ENCODE results near the gene BLVRA.
"Not testable (repeated sequence)": the region's sequence is repeated elsewhere in the genome, so short reads cannot be mapped to it uniquely, and the experiment has no call there.

Gene BLVRA

DNA sequence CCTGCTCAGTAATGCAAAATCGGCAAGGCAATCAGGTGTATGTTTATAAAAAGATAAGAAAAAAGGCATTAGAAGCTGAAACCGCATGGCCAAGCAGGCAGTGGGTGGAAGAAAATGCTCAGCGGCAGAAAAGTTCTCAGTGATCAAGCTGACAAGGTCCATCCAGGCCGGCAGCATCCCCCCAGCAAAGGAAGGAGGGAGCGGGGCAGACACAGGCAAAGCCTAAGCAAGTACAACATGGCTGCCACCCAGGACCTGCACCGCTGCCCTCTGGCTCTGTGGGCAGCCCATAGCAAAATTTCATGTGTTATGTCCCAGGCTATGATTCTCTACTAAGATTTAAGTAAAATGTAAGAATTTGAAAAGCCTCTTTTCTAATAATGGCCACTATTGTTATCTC, 65.5 kb downstream of the BLVRA start:
- no peaks in the 10 kb centered on the region for H3K36me3 ChIP-seq (replicated peaks; ENCODE audit: low read depth, low read length)
- H3K79me2 ChIP-seq (ENCODE audit: low read length), result no peaks in the 10 kb centered on the region
- H4K20me1 ChIP-seq (ENCODE audit: insufficient read depth, low read length), result no peaks in the 10 kb centered on the region
- H2AFZ ChIP-seq (ENCODE audit: low read depth, low read length), result peak overlapping the region; percentile 66; the same call in 1 of the 2 replicates
- H3K4me3 ChIP-seq (ENCODE audit: low read length), result peak overlapping the region; percentile 14
- peak overlapping the region; percentile 30 for H3K4me2 ChIP-seq (ENCODE audit: low read length)
- no peak for TF ChIP-seq EZH2phosphoT487 (IDR thresholded peaks at IDR 0.05; ENCODE audit: low read depth)
- TF ChIP-seq, protein P1, sequence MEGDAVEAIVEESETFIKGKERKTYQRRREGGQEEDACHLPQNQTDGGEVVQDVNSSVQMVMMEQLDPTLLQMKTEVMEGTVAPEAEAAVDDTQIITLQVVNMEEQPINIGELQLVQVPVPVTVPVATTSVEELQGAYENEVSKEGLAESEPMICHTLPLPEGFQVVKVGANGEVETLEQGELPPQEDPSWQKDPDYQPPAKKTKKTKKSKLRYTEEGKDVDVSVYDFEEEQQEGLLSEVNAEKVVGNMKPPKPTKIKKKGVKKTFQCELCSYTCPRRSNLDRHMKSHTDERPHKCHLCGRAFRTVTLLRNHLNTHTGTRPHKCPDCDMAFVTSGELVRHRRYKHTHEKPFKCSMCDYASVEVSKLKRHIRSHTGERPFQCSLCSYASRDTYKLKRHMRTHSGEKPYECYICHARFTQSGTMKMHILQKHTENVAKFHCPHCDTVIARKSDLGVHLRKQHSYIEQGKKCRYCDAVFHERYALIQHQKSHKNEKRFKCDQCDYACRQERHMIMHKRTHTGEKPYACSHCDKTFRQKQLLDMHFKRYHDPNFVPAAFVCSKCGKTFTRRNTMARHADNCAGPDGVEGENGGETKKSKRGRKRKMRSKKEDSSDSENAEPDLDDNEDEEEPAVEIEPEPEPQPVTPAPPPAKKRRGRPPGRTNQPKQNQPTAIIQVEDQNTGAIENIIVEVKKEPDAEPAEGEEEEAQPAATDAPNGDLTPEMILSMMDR (IDR thresholded peaks at IDR 0.05; ENCODE audit: low read depth, low read length), result no peak
- H3K27ac ChIP-seq (ENCODE audit: low read length), result no peak overlapping the region
- H3K9me3 ChIP-seq (ENCODE audit: insufficient read depth, low read length), result no peaks in the 10 kb centered on the region
- peaks cover 25% of the 10 kb centered on the region for H3K4me1 ChIP-seq (ENCODE audit: low read length)
- H3K9ac ChIP-seq (ENCODE audit: low read length), result no peak overlapping the region
- H3K27me3 ChIP-seq (ENCODE audit: low read depth, low read length), result peaks cover 2% of the 10 kb centered on the region; the same call in 1 of the 2 replicates

- H3K9ac ChIP-seq (ENCODE audit: low read length); H3K4me3 ChIP-seq (ENCODE audit: low read length); H3K27me3 ChIP-seq (ENCODE audit: low read depth, low read length); H4K20me1 ChIP-seq (ENCODE audit: insufficient read depth, low read length); H3K36me3 ChIP-seq (replicated peaks; ENCODE audit: low read depth, low read length); H2AFZ ChIP-seq (ENCODE audit: low read depth, low read length); H3K79me2 ChIP-seq (ENCODE audit: low read length); H3K9me3 ChIP-seq (ENCODE audit: insufficient read depth, low read length); H3K27ac ChIP-seq (ENCODE audit: low read length): not testable (repeated sequence)
- H3K4me2 ChIP-seq (ENCODE audit: low read length), result peak overlapping the region; percentile 30
- H3K4me1 ChIP-seq (ENCODE audit: low read length), result peaks cover 25% of the 10 kb centered on the region
These were observed 66.0 kb downstream of the BLVRA start for GRCh38 chr7:43824513-43824912.

GRCh38 chr7:43824963-43825362, 66.5 kb downstream of the BLVRA start:
- Histone ChIP-seq H3K27ac (ENCODE audit: low read length) (no peak overlapping the region), H3K9ac (ENCODE audit: low read length) (no peak overlapping the region), H2AFZ (ENCODE audit: low read depth, low read length) (no peak overlapping the region), H3K27me3 (ENCODE audit: low read depth, low read length) (peaks cover 6% of the 10 kb centered on the region; the same call in 1 of the 2 replicates), H3K36me3 (replicated peaks; ENCODE audit: low read depth, low read length) (no peaks in the 10 kb centered on the region), H3K4me3 (ENCODE audit: low read length) (no peak overlapping the region), H4K20me1 (ENCODE audit: insufficient read depth, low read length) (no peaks in the 10 kb centered on the region), H3K4me2 (ENCODE audit: low read length) (peak overlapping the region; percentile 30; the same call in 1 of the 2 replicates), H3K4me1 (ENCODE audit: low read length) (peaks cover 25% of the 10 kb centered on the region), H3K79me2 (ENCODE audit: low read length) (no peaks in the 10 kb centered on the region), H3K9me3 (ENCODE audit: insufficient read depth, low read length) (no peaks in the 10 kb centered on the region)
- TF ChIP-seq EZH2phosphoT487 (IDR thresholded peaks at IDR 0.05; ENCODE audit: low read depth), result no peak
- TF ChIP-seq, protein P1 (IDR thresholded peaks at IDR 0.05; ENCODE audit: low read depth, low read length), result no peak

DNA sequence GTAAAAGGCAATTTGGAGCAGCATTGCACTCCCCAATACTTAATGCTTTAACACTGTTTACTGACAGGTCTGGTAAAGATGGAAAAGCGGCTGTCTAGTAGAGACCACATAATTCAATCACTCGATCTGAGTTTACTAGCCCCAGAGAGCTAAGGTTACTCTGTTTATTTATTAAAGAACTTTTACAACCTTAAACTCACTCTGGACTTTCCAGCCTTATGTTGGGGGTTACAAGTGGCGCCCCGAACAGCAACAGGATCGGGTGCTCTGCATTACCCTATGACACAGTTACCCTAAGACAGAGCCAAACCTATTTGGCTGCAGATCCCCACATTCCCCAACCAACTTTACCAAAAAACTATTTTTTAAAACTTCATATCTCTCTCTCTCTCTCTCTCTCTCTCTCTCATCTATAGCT, 66.9 kb downstream of the BLVRA start:
- no peak overlapping the region for H3K9ac ChIP-seq (ENCODE audit: low read length)
- H3K79me2 ChIP-seq (ENCODE audit: low read length), result no peaks in the 10 kb centered on the region
- no peak overlapping the region for H3K4me3 ChIP-seq (ENCODE audit: low read length)
- no peaks in the 10 kb centered on the region for H4K20me1 ChIP-seq (ENCODE audit: insufficient read depth, low read length)
- peaks cover 25% of the 10 kb centered on the region for H3K4me1 ChIP-seq (ENCODE audit: low read length)
- H2AFZ ChIP-seq (ENCODE audit: low read depth, low read length), result no peak overlapping the region
- no peaks in the 10 kb centered on the region for H3K9me3 ChIP-seq (ENCODE audit: insufficient read depth, low read length)
- H3K4me2 ChIP-seq (ENCODE audit: low read length), result no peak overlapping the region
- TF ChIP-seq, protein P1 (IDR thresholded peaks at IDR 0.05; ENCODE audit: low read depth, low read length), result no peak
- TF ChIP-seq EZH2phosphoT487 (IDR thresholded peaks at IDR 0.05; ENCODE audit: low read depth), result no peak
- peaks cover 6% of the 10 kb centered on the region; the same call in 1 of the 2 replicates for H3K27me3 ChIP-seq (ENCODE audit: low read depth, low read length)
- no peaks in the 10 kb centered on the region for H3K36me3 ChIP-seq (replicated peaks; ENCODE audit: low read depth, low read length)
- H3K27ac ChIP-seq (ENCODE audit: low read length), result no peak overlapping the region

GRCh38 chr7:43830917-43831316, 72.4 kb downstream of the BLVRA start:
- H4K20me1 ChIP-seq (ENCODE audit: insufficient read depth, low read length); H3K4me3 ChIP-seq (ENCODE audit: low read length); H3K36me3 ChIP-seq (replicated peaks; ENCODE audit: low read depth, low read length); H3K27me3 ChIP-seq (ENCODE audit: low read depth, low read length); H3K79me2 ChIP-seq (ENCODE audit: low read length); H3K4me2 ChIP-seq (ENCODE audit: low read length); H3K9ac ChIP-seq (ENCODE audit: low read length); H3K27ac ChIP-seq (ENCODE audit: low read length); H2AFZ ChIP-seq (ENCODE audit: low read depth, low read length); H3K9me3 ChIP-seq (ENCODE audit: insufficient read depth, low read length): not testable (repeated sequence)
- peaks cover 20% of the 10 kb centered on the region for H3K4me1 ChIP-seq (ENCODE audit: low read length)

Measured in OCI-LY3 (cell line).